Activated CD8-positive, alpha-beta memory T cell treated with anti-CD3 and anti-CD28 coated beads for 24 hours (primary cell): ENCODE data around the gene IL1RL1.

Experiments
- DNase-seq: peaks from one replicate; pipeline ENCODE4 v3.0.0-alpha.2; 2020

Gene IL1RL1

GRCh38 chr2:102376052-102376591 lies 64.8 kb downstream of the IL1RL1 start:
- no peak for DNase-seq

GRCh38 chr2:102383722-102384121 lies 72.4 kb downstream of the IL1RL1 start:
- DNase-seq, result no peak

GRCh38 chr2:102385522-102385921 lies 74.2 kb downstream of the IL1RL1 start:
- no peak for DNase-seq

- DNase-seq, result no peak
These were observed 74.6 kb downstream of the IL1RL1 start for GRCh38 chr2:102386004-102386403.

GRCh38 chr2:102386867-102387541 lies 75.6 kb downstream of the IL1RL1 start:
- DNase-seq, result no peak

- DNase-seq, result no peak
These were observed 76.6 kb downstream of the IL1RL1 start for GRCh38 chr2:102387763-102388546.

- DNase-seq, result no peak
These were observed 80.2 kb downstream of the IL1RL1 start for GRCh38 chr2:102391565-102391964.

- DNase-seq, result no peak
These were observed 80.7 kb downstream of the IL1RL1 start for GRCh38 chr2:102392096-102392495.

GRCh38 chr2:102392942-102393341 lies 81.6 kb downstream of the IL1RL1 start:
- no peak for DNase-seq

GRCh38 chr2:102396012-102396411 lies 84.6 kb downstream of the IL1RL1 start:
- no peak for DNase-seq

GRCh38 chr2:102397209-102397608 lies 85.8 kb downstream of the IL1RL1 start:
- DNase-seq, result no peak

- no peak for DNase-seq
These were observed 88.3 kb downstream of the IL1RL1 start for GRCh38 chr2:102399499-102400141.

- no peak for DNase-seq
These were observed 90.1 kb downstream of the IL1RL1 start for GRCh38 chr2:102401456-102401855.
